Activated CD4-positive, alpha-beta T cell treated with anti-CD3 and anti-CD28 coated beads for 36 hours (primary cell): ENCODE results near the gene DIP2A. TPM values are rescaled to one million over a fixed set of nuclear protein-coding genes. Genes with fewer than 3 reads are reported as not detected.
"Not testable (repeated sequence)": the region's sequence is repeated elsewhere in the genome, so short reads cannot be mapped to it uniquely, and the experiment has no call there.

ENCODE experiments used
- ATAC-seq: fragments of 200-7000 bp; cut with Tn5 transposase; one replicate; pipeline ENCODE4 v1.10.0; 2021; ENCODE audit warnings: mild to moderate bottlenecking, moderate library complexity
- CTCF ChIA-PET: fragments of 350-600 bp; sonication (Branson Sonifier 250); formaldehyde crosslinking; loops from one replicate; lab custom pipeline; 2021; ENCODE audit warnings: antibody characterized with exemption; lab: Charles Lee
- POLR2A ChIA-PET: fragments of 350-600 bp; sonication (Branson Sonifier 250); formaldehyde crosslinking; loops from one replicate; lab custom pipeline; 2021; ENCODE audit warnings: antibody characterized with exemption, inconsistent platforms; lab: Charles Lee
- DNase-seq: peaks from one replicate; pipeline ENCODE4 v3.0.0-alpha.2; 2020
- H3K27ac Mint-ChIP-seq: one replicate; pipeline ENCODE4 v1.8.0; 2021; ENCODE audit warnings: mixed read lengths
- H3K27me3 Mint-ChIP-seq: one replicate; pipeline ENCODE4 v1.8.0; 2021; ENCODE audit warnings: mixed read lengths
- H3K36me3 Mint-ChIP-seq: one replicate; pipeline ENCODE4 v1.8.0; 2021; ENCODE audit warnings: low read depth, mixed read lengths
- H3K4me1 Mint-ChIP-seq: one replicate; pipeline ENCODE4 v1.8.0; 2021; ENCODE audit warnings: mixed read lengths
- H3K4me3 Mint-ChIP-seq: one replicate; pipeline ENCODE4 v1.8.0; 2021; ENCODE audit warnings: mild to moderate bottlenecking, moderate library complexity, mixed read lengths
- H3K9me3 Mint-ChIP-seq: one replicate; pipeline ENCODE4 v1.8.0; 2021; ENCODE audit warnings: low read depth, mixed read lengths
- intact Hi-C, 2 experiments: fragments of 100-400 bp; cut with DNase I in 1 of 2; cut with micrococcal nuclease in 1 of 2; formaldehyde crosslinking; loops; one replicate each; pipeline versions ENCODE4 v1.14.2 to v1.15.1; 2022 to 2024; cut with DNase I, micrococcal nuclease
- total RNA-seq, 2 experiments: library from RNA; stranded (reverse); gene quantifications; one replicate each; pipeline ENCODE4 v1.2.3, GENCODE V29; 2021

DIP2A gene
- total RNA-seq, 2 experiments from 2014 or later = 25.2 to 27.7 TPM

GRCh38 chr21:46427516-46427915 lies 31.2 kb upstream of the DIP2A start:
- Mint-ChIP-seq H3K9me3 (no peaks in the 10 kb centered on the region), H3K4me1 (peaks cover 17% of the 10 kb centered on the region), H3K36me3 (peaks cover 29% of the 10 kb centered on the region), H3K27ac (no peak overlapping the region), H3K4me3 (no peak overlapping the region), H3K27me3 (no peaks in the 10 kb centered on the region)
- intact Hi-C loops = no loop called here
- no peak for DNase-seq
- CTCF ChIA-PET = no interaction called here
- POLR2A ChIA-PET = no interaction called here
- no peak for ATAC-seq

- no peak overlapping the region for H3K27ac Mint-ChIP-seq
- peaks cover 13% of the 10 kb centered on the region for H3K4me1 Mint-ChIP-seq
- ChIA-PET CTCF (no interaction called here), POLR2A (no interaction called here)
- ATAC-seq = no peak
- no peaks in the 10 kb centered on the region for H3K9me3 Mint-ChIP-seq
- H3K36me3 Mint-ChIP-seq = peaks cover 30% of the 10 kb centered on the region
- intact Hi-C loops = no loop called here
- DNase-seq = no peak
- no peaks in the 10 kb centered on the region for H3K27me3 Mint-ChIP-seq
- H3K4me3 Mint-ChIP-seq = no peak overlapping the region
These were observed 30.4 kb upstream of the DIP2A start for GRCh38 chr21:46428286-46428685.

- ChIA-PET POLR2A (no interaction called here), CTCF (interaction anchor here (0.6 kb wide), 1 partner anchor 320 kb away, joined by 4 read pairs; no protein-coding TSS in a partner anchor)
- no peak for DNase-seq
- Mint-ChIP-seq H3K9me3 (no peaks in the 10 kb centered on the region), H3K36me3 (peaks cover 30% of the 10 kb centered on the region), H3K27me3 (no peaks in the 10 kb centered on the region), H3K4me3 (no peak overlapping the region), H3K27ac (no peak overlapping the region), H3K4me1 (peaks cover 8% of the 10 kb centered on the region)
- intact Hi-C loops = no loop called here
- no peak for ATAC-seq
These were observed 29.5 kb upstream of the DIP2A start for GRCh38 chr21:46428987-46429710.

- ChIA-PET POLR2A (no interaction called here), CTCF (interaction anchor here (0.6 kb wide), 1 partner anchor 321 kb away, joined by 4 read pairs; no protein-coding TSS in a partner anchor)
- Mint-ChIP-seq H3K9me3 (no peaks in the 10 kb centered on the region), H3K4me1 (peaks cover 2% of the 10 kb centered on the region), H3K36me3 (peaks cover 31% of the 10 kb centered on the region), H3K27ac (no peak overlapping the region), H3K27me3 (no peaks in the 10 kb centered on the region), H3K4me3 (no peak overlapping the region)
- intact Hi-C loops = no loop called here
- DNase-seq (no peak), ATAC-seq (no peak)
These were observed 28.7 kb upstream of the DIP2A start for GRCh38 chr21:46429754-46430681.

- POLR2A ChIA-PET = no interaction called here
- Mint-ChIP-seq H3K9me3 (no peaks in the 10 kb centered on the region), H3K36me3 (peaks cover 38% of the 10 kb centered on the region)
These were observed 27.2 kb upstream of the DIP2A start for GRCh38 chr21:46431448-46431847.

DNA sequence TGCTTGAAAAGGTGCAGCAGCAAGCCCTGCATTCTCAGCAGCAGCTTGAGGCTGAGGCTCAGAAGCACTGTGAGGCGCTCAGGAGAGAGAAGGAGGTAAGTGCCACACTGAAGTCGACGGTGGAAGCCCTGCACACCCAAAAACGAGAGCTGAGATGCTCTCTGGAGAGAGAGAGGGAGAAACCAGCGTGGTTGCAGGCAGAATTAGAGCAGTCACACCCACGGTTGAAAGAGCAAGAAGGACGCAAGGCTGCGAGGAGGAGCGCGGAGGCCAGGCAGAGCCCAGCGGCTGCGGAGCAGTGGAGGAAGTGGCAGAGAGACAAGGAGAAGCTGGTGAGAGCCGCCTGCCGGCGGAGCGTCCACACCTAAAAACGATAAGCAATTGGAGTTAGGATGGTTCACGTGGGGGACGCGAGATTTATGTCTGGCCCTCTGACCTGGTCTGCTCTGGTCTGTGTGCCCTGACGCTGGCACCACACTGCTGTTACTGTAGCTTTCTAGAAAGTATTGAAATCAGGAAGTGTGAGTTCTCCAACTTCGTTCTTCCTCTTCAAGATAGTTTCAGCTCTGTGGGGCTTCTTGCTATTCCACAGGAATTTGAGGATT lies 26.7 kb upstream of the DIP2A start:
- H3K27me3 Mint-ChIP-seq = no peaks in the 10 kb centered on the region
- no peak overlapping the region for H3K27ac Mint-ChIP-seq
- ATAC-seq (no peak), DNase-seq (no peak)
- POLR2A ChIA-PET = interaction anchor here (0.5 kb wide), 1 partner anchor 17 kb away, joined by 5 read pairs; no protein-coding TSS in a partner anchor
- no peak overlapping the region for H3K4me3 Mint-ChIP-seq
- no peaks in the 10 kb centered on the region for H3K9me3 Mint-ChIP-seq
- CTCF ChIA-PET = no interaction called here
- intact Hi-C loops = no loop called here
- H3K36me3 Mint-ChIP-seq = peaks cover 38% of the 10 kb centered on the region
- no peaks in the 10 kb centered on the region for H3K4me1 Mint-ChIP-seq

More at GRCh38 chr21:46431448-46431847, 27.2 kb upstream of the DIP2A start:
- CTCF ChIA-PET = no interaction called here
- Mint-ChIP-seq H3K27me3 (no peaks in the 10 kb centered on the region), H3K27ac (no peak overlapping the region), H3K4me3 (no peak overlapping the region), H3K4me1 (no peaks in the 10 kb centered on the region)
- ATAC-seq (no peak), DNase-seq (no peak)
- intact Hi-C loops = no loop called here

DNA sequence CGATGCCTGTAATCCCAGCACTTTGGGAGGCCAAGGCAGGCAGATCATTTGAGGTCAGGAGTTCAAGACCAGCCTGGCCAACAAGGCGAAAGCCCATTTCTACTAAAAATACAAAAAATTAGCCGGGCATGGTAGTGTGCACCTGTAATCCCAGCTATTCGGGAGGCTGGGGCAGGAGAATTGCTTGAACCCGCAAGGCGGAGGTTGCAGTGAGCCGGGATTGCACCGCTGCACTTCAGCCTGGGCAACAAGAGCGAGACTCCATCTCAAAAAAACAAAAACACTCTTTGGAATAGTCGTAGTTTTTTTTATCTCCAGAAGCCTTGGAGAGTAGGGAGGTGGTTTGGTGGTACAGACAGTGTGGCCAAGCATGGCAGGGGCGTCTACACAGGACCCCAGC lies 25.6 kb upstream of the DIP2A start:
- DNase-seq, ATAC-seq, H3K4me1 Mint-ChIP-seq, H3K4me3 Mint-ChIP-seq, H3K27ac Mint-ChIP-seq, POLR2A ChIA-PET, intact Hi-C loops, H3K27me3 Mint-ChIP-seq, H3K9me3 Mint-ChIP-seq, CTCF ChIA-PET: not testable (repeated sequence)
- H3K36me3 Mint-ChIP-seq = peaks cover 41% of the 10 kb centered on the region

DNA sequence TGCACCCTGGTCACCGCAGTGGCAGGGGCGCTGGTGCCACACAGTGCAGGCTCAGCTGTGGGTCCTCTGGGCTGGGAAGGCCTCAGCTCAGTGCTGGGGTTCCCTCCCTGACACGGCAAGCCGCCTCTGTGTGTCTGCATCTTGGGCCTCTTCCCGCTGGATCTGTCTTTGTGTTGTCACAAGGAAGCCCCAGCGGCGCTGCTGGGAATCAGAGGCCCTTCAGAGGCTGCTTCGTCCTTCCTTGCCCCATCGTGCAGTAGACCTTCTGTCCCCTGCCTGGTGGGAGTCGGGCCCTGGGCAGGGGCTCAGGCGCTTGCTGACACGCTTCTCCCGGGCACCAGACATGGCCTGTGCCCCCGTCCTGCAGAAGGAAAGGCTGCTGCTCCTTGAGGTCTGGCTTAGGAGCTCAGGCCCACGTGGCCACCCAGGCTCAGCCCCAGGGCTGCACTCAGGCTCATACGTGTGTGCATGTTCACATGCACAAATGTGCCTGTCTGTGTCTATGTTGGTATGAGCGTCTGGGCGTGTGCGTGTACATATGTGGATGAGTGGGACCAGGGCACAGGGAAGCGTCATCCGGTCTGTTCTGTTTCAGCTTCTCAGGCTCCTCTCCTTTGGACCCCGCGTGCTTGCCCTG lies 24.3 kb upstream of the DIP2A start:
- ChIA-PET POLR2A (no interaction called here), CTCF (interaction anchor here (0.7 kb wide), 1 partner anchor 35 kb away, joined by 3 read pairs; no protein-coding TSS in a partner anchor)
- Mint-ChIP-seq H3K9me3 (no peaks in the 10 kb centered on the region), H3K36me3 (peaks cover 46% of the 10 kb centered on the region), H3K27me3 (no peaks in the 10 kb centered on the region), H3K4me1 (no peaks in the 10 kb centered on the region), H3K27ac (no peak overlapping the region), H3K4me3 (no peak overlapping the region)
- intact Hi-C loops = no loop called here
- ATAC-seq (no peak), DNase-seq (no peak)

GRCh38 chr21:46435786-46436227 lies 22.9 kb upstream of the DIP2A start:
- ATAC-seq (no peak), DNase-seq (no peak)
- ChIA-PET POLR2A (no interaction called here), CTCF (no interaction called here)
- Mint-ChIP-seq H3K4me3 (no peak overlapping the region), H3K36me3 (peaks cover 49% of the 10 kb centered on the region), H3K27me3 (no peaks in the 10 kb centered on the region), H3K27ac (no peak overlapping the region), H3K9me3 (no peaks in the 10 kb centered on the region), H3K4me1 (no peaks in the 10 kb centered on the region)
- intact Hi-C loops = no loop called here

DNA sequence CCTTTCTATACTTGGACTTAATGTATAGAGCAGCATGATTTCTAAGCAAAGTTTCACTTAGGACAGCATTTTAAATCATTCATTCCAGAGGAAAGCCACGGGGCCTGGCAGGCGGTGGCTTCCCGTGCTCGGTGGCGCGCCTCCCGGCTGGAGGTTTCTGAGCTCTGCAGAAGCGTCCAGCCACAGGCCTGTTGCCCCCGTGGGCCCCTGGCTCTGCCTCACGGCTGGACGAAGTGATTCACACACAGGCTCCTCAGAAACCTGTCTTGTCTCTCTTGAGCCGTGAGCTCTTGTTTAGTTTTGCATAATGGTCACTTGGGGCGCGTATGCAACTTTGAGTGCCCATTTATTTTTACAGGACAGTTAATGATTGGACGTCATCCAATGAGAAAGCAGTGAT lies 22.1 kb upstream of the DIP2A start:
- intact Hi-C loops = no loop called here
- CTCF ChIA-PET = no interaction called here

DNA sequence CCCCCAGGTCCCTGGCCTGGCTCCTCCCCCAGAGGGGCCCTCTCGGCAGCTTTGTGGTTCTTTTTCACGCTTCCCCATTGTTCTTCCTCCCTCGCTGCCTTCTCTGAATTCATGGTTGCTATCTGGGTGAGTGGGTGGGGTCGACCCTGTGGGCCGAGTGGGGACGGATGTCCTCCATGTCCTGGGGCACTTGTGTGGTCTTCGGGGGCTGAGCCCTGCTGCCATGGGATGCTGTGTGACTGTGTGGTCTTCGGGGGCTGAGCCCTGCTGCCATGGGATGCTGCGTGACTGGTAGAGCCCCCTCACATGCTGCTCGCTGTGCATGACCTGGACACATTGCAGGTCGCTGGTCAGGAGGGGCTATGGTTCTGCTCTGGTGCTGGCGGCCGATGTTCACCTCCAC lies 21.6 kb upstream of the DIP2A start:
- Mint-ChIP-seq H3K27ac (no peak overlapping the region), H3K36me3 (peaks cover 43% of the 10 kb centered on the region), H3K4me1 (no peaks in the 10 kb centered on the region), H3K27me3 (no peaks in the 10 kb centered on the region), H3K9me3 (no peaks in the 10 kb centered on the region), H3K4me3 (no peak overlapping the region)
- CTCF ChIA-PET = interaction anchor here (0.6 kb wide), 1 partner anchor 14 kb away, joined by 3 read pairs; no protein-coding TSS in a partner anchor
- ATAC-seq (no peak), DNase-seq (no peak)
- POLR2A ChIA-PET = no interaction called here
- intact Hi-C loops = no loop called here

More for the DNA sequence above, 22.1 kb upstream of the DIP2A start:
- DNase-seq (no peak), ATAC-seq (no peak)
- H3K27ac Mint-ChIP-seq = no peak overlapping the region
- POLR2A ChIA-PET = no interaction called here
- no peaks in the 10 kb centered on the region for H3K27me3 Mint-ChIP-seq
- H3K4me1 Mint-ChIP-seq = no peaks in the 10 kb centered on the region
- H3K36me3 Mint-ChIP-seq = peaks cover 46% of the 10 kb centered on the region
- no peaks in the 10 kb centered on the region for H3K9me3 Mint-ChIP-seq
- no peak overlapping the region for H3K4me3 Mint-ChIP-seq
